B cell (primary cell): ENCODE measurements around the gene TRMT61A. TPM values are rescaled to one million over a fixed set of nuclear protein-coding genes. Genes with fewer than 3 reads are reported as not detected.

ENCODE experiments used
- ATAC-seq: fragments of 200-7000 bp; cut with Tn5 transposase; one replicate; pipeline ENCODE4 v1.10.0; 2021; ENCODE audit warnings: low read depth, mild to moderate bottlenecking, moderate number of reproducible peaks, moderate library complexity
- CTCF ChIA-PET: fragments of 350-600 bp; sonication (Branson Sonifier 250); formaldehyde crosslinking; loops from one replicate; lab custom pipeline; 2021; ENCODE audit warnings: antibody characterized with exemption, inconsistent platforms; lab: Charles Lee
- POLR2A ChIA-PET: fragments of 350-600 bp; sonication (Branson Sonifier 250); formaldehyde crosslinking; loops from one replicate; lab custom pipeline; 2021; ENCODE audit warnings: antibody characterized with exemption; lab: Charles Lee
- DNase-seq: peaks from one replicate; pipeline ENCODE4 v3.0.0; 2013
- H2AFZ ChIP-seq: 2 replicates; pipeline ENCODE4 v1.6.1; 2012; ENCODE audit warnings: mild to moderate bottlenecking, low read depth, low read length; ENCODE audit not compliant: insufficient read depth, poor library complexity, severe bottlenecking
- H3K27ac ChIP-seq, 2 donors: 1 replicate in 1 of 2; 2 replicates in 1 of 2; pipeline ENCODE4 v1.5.1; 2012 to 2013; ENCODE audit warnings: low read length in 2 of 2, mild to moderate bottlenecking in 2 of 2, moderate library complexity in 1 of 2
- H3K27me3 ChIP-seq, 4 experiments: fragments of 200-600 bp in 1 of 4; sonication (generic) in 1 of 4; replicated peaks in 1 of 4; 1 replicate in 2 of 4; 2 replicates in 2 of 4; pipeline versions ENCODE4 v1.6.1 to v1.7.0; 2013 to 2016; ENCODE audit warnings: low read length in 3 of 4, mild to moderate bottlenecking in 2 of 4, mixed read lengths in 1 of 4, moderate library complexity in 1 of 4; ENCODE audit not compliant: insufficient read depth in 4 of 4, control insufficient read depth in 3 of 4; ENCODE audit errors: control extremely low read depth in 1 of 4
- H3K36me3 ChIP-seq, 2 experiments: replicated peaks in 1 of 2; 1 replicate in 1 of 2; 2 replicates in 1 of 2; pipeline versions ENCODE4 v1.6.1 to v1.7.1; 2013; ENCODE audit warnings: low read length in 1 of 2; ENCODE audit not compliant: insufficient read depth in 2 of 2, control insufficient read depth in 1 of 2; ENCODE audit errors: control extremely low read depth in 1 of 2, extremely low read depth in 1 of 2
- H3K4me1 ChIP-seq, 2 donors: fragments of 200-600 bp in 1 of 2; sonication (generic) in 1 of 2; 1 replicate in 1 of 2; 2 replicates in 1 of 2; pipeline versions ENCODE4 v1.5.1 to v1.6.1; 2013 to 2017; ENCODE audit warnings: low read length in 2 of 2; ENCODE audit not compliant: control insufficient read depth in 2 of 2, insufficient read depth in 2 of 2
- H3K4me2 ChIP-seq: replicated peaks from 2 replicates; pipeline ENCODE3; 2012; ENCODE audit warnings: mild to moderate bottlenecking, low read depth, low read length; ENCODE audit not compliant: poor library complexity, severe bottlenecking
- H3K4me3 ChIP-seq, 5 experiments: fragments of 200-600 bp in 1 of 5; sonication (generic) in 1 of 5; 1 replicate in 3 of 5; 2 replicates in 2 of 5; pipeline versions ENCODE4 v1.5.1 to v1.7.0; 2011 to 2016; ENCODE audit warnings: low read length in 4 of 5, mild to moderate bottlenecking in 4 of 5, low read depth in 2 of 5, control low read depth in 1 of 5, moderate library complexity in 1 of 5; ENCODE audit not compliant: insufficient read depth in 1 of 5; ENCODE audit errors: control extremely low read depth in 1 of 5, extremely low read depth in 1 of 5
- H3K79me2 ChIP-seq: fragments of 200-600 bp; sonication (generic); one replicate; pipeline ENCODE4 v1.6.0; 2016; ENCODE audit warnings: low read length; ENCODE audit not compliant: control insufficient read depth, insufficient read depth
- H3K9ac ChIP-seq: fragments of 200-600 bp; sonication (generic); 2 replicates; pipeline ENCODE4 v1.6.1; 2017; ENCODE audit warnings: mild to moderate bottlenecking, low read length, moderate library complexity
- H3K9me3 ChIP-seq, 3 donors: one replicate each; pipeline versions ENCODE4 v1.6.1 to v1.7.1; 2013; ENCODE audit warnings: low read length in 2 of 3; ENCODE audit not compliant: control insufficient read depth in 2 of 3, insufficient read depth in 1 of 3; ENCODE audit errors: control extremely low read depth in 1 of 3
- H4K20me1 ChIP-seq: 2 replicates; pipeline ENCODE4 v1.6.0; 2012; ENCODE audit warnings: mild to moderate bottlenecking, low read length; ENCODE audit not compliant: insufficient read depth, control insufficient read depth, poor library complexity, severe bottlenecking
- H3K27ac Mint-ChIP-seq: one replicate; pipeline ENCODE4 v1.8.0; 2021; ENCODE audit warnings: mixed read lengths
- H3K27me3 Mint-ChIP-seq: one replicate; pipeline ENCODE4 v1.8.0; 2021; ENCODE audit warnings: mixed read lengths
- H3K4me1 Mint-ChIP-seq: one replicate; pipeline ENCODE4 v1.8.0; 2021; ENCODE audit warnings: mixed read lengths
- H3K4me3 Mint-ChIP-seq: one replicate; pipeline ENCODE4 v1.8.0; 2021; ENCODE audit warnings: mixed read lengths
- H3K9me3 Mint-ChIP-seq: one replicate; pipeline ENCODE4 v1.8.0; 2022; ENCODE audit warnings: mixed read lengths; ENCODE audit not compliant: insufficient read depth
- CTCF ChIP-seq: fragments of 200-600 bp; IDR thresholded peaks from one replicate; pipeline ENCODE4 v1.8.0; 2022; ENCODE audit warnings: antibody characterized with exemption, mild to moderate bottlenecking
- EZH2 ChIP-seq: IDR thresholded peaks from 2 replicates; pipeline ENCODE4 v1.6.1; 2012; ENCODE audit warnings: borderline replicate concordance, low read depth, mild to moderate bottlenecking, moderate library complexity, low read length; ENCODE audit not compliant: insufficient read depth, poor library complexity, severe bottlenecking
- WGBS: methylation state at CpG from one replicate; pipeline ENCODE4 v1.1.5; 2013; ENCODE audit warnings: missing lambda C conversion rate; ENCODE audit not compliant: insufficient coverage; 5-methylcytosine and 5-hydroxymethylcytosine counted together
- intact Hi-C: fragments of 100-400 bp; cut with micrococcal nuclease; formaldehyde crosslinking; loops from one replicate; pipeline ENCODE4 v1.10.0; 2022
- polyA plus RNA-seq: library from polyadenylated mRNA; depleted of rRNA; stranded (reverse); fragments of >200 nt; gene quantifications from 2 replicates; pipeline ENCODE4 v1.2.3, GENCODE V29; 2012
- total RNA-seq, 2 donors: library from RNA; stranded (reverse); fragments of 120-200 nt in 1 of 2; gene quantifications; 1 replicate in 1 of 2; 2 replicates in 1 of 2; pipeline versions ENCODE4 v1.2.3 to v1.2.4, GENCODE V29; 2013 to 2022

The TRMT61A gene
- total and polyA plus RNA-seq, 2 donors (not counting 1 experiment from before 2014, with no cell fraction given), result 9.5 to 18.4 TPM

DNA sequence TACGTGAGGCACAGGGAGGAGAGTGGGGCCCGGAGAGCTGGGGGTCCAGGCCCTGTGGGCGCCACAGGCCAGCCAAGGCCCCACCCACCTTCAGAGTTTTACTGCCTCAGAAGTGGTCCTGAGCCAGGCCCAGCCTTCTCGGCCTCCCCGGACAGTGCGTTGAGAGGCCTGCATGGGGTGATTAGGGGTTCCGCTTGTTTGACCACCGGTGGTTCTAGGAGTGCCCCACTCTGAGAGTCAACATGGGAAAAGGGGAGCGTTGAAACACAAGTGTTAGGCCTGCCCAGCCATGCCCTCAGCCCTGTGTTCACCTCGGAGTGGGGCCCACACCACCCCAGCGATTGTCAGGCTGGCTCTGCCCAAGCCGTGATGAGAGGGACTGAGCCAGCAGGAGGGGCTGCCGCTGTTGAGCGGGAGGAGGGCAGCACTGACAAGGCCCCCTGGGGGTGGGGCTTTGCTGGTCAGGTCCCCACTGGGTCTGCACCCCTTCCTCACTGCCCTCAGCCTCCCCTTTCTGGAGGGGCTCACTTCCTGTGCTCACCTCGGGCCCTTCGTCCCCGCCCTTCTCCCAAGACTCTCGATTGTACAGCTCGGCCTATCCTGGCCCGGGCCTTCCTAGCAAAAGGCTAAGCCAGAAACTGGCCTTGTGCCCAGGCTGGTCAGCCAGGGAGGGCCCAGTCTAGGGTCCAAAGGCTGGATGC lies 11.1 kb upstream of the TRMT61A start:
- no peak overlapping the region for H3K4me3 ChIP-seq
- H4K20me1 ChIP-seq, result peaks cover 11% of the 10 kb centered on the region
- ChIA-PET CTCF (interaction anchor here (0.7 to 6.1 kb wide), 14 partner anchors 8 to 40 kb away, joined by 3 to 128 read pairs (median 7); partner anchors contain the start of gene TRMT61A), POLR2A (no interaction called here)
- WGBS, result 77% methylated on average over 19 of the region's 20 CpGs
- no peaks in the 10 kb centered on the region for H3K36me3 ChIP-seq
- Mint-ChIP-seq H3K4me1 (peaks cover 8% of the 10 kb centered on the region), H3K4me3 (no peak overlapping the region), H3K27ac (no peak overlapping the region), H3K27me3 (no peaks in the 10 kb centered on the region), H3K9me3 (no peaks in the 10 kb centered on the region)
- no peak for DNase-seq
- peaks cover 0 to 23% (median 7%) of the 10 kb centered on the region in 4 experiments for H3K27me3 ChIP-seq
- no peaks in the 10 kb centered on the region for H3K79me2 ChIP-seq
- TF ChIP-seq EZH2, result no peak
- no peak for TF ChIP-seq CTCF
- H3K27ac ChIP-seq, result no peak overlapping the region
- intact Hi-C loops, result no loop called here
- peaks cover 0 to 4% (median 0%) of the 10 kb centered on the region in 3 donors for H3K9me3 ChIP-seq
- no peak for ATAC-seq
- H3K4me1 ChIP-seq, result peaks cover 21 to 29% of the 10 kb centered on the region in 2 donors
- no peak overlapping the region for H3K9ac ChIP-seq
- no peak overlapping the region for H2AFZ ChIP-seq
- no peak overlapping the region for H3K4me2 ChIP-seq
